KOPT-K1 (cell line): ENCODE results near the gene SORCS1.

Experiments used
- H3K27ac ChIP-seq: fragments of 200-600 bp; sonication (generic); 2 replicates; pipeline ENCODE4 v1.5.1; 2016; ENCODE audit warnings: antibody characterized with exemption, mild to moderate bottlenecking, low read depth, low read length; ENCODE audit not compliant: poor library complexity, severe bottlenecking
- H3K36me3 ChIP-seq: fragments of 200-600 bp; sonication (generic); 2 replicates; pipeline ENCODE4 v1.5.1; 2017; ENCODE audit warnings: antibody characterized with exemption, mild to moderate bottlenecking, low read length, moderate library complexity; ENCODE audit not compliant: insufficient read depth
- H3K9me3 ChIP-seq: fragments of 200-600 bp; sonication (generic); 2 replicates; pipeline ENCODE4 v1.5.1; 2017; ENCODE audit warnings: antibody characterized with exemption, low read length, mild to moderate bottlenecking; ENCODE audit not compliant: insufficient read depth, poor library complexity, severe bottlenecking

The SORCS1 gene

GRCh38 chr10:107163881-107164861 is at the start of gene SORCS1:
SORCS1 (minus strand) TSS chr10:107164706.
- Histone ChIP-seq H3K9me3 (no peaks in the 10 kb centered on the region), H3K36me3 (no peaks in the 10 kb centered on the region), H3K27ac (no peak within 1 kb of the TSS)

DNA sequence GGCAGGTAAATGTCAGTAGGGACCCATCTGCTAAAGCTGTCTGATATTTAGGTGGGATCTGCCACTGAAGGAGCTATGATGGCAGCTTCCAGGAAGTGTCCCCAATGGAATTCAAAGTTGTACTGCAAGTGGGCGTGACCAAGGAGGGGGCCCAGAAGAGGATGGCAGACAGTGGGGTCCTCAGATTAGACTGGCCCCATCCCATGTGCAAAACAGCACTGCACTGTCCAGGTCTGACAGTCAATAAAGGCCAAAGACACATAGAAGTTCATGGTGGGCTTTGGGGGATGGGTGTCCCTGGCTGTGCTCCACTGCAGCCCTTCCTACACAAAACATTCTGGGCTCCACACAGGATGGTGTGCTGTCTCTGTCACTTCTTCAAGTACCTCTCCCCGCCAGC is 49.8 kb upstream of the SORCS1 start:
- H3K9me3 ChIP-seq, result no peaks in the 10 kb centered on the region
- H3K36me3 ChIP-seq, result no peaks in the 10 kb centered on the region
- H3K27ac ChIP-seq, result no peak overlapping the region

DNA sequence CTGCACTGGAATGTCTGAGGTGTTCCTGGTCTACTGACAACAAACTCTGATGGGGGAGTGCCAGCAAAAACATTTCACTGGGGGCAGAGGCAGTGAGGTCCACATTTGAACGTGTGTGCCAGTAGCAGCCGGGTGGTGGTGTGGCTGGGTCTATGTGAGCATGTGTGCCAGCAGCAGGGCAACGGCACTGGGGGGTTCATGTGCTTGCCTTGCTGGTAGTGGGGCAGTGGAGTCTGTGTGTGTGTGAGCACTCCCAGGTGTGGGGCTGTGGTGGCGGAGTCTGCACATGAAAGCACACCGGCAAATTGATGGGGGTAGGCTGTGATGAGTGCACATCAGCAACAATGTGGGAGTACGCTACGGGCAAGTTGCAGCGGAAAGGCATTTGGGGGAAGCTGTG is 49.4 kb upstream of the SORCS1 start:
- H3K36me3 ChIP-seq, result no peaks in the 10 kb centered on the region
- no peak overlapping the region for H3K27ac ChIP-seq
- H3K9me3 ChIP-seq, result no peaks in the 10 kb centered on the region

GRCh38 chr10:107206833-107207232 is 42.3 kb upstream of the SORCS1 start:
- H3K36me3 ChIP-seq, result no peaks in the 10 kb centered on the region
- no peak overlapping the region for H3K27ac ChIP-seq
- no peaks in the 10 kb centered on the region for H3K9me3 ChIP-seq

DNA sequence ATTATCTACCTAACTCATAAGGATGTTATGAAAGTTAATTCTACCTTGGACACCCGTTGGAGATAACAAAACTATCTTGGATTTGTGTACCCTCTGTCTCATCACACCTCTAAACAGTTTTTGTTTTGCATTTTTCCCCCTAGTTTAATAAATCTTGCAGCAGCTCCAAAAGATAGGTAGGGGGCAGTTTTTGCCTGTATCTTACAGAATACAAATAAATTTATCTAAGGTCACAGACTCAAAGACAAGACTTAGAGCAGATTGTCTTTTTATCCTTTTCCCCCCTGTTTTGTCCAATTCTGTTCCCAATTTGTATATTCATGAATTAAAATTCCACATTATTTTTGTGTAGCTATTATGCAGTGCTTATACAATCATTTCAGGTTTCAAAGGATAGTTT is 5.0 kb upstream of the SORCS1 start:
- Histone ChIP-seq H3K27ac (no peak overlapping the region), H3K36me3 (no peaks in the 10 kb centered on the region), H3K9me3 (no peaks in the 10 kb centered on the region)

- Histone ChIP-seq H3K27ac (no peak overlapping the region), H3K36me3 (no peaks in the 10 kb centered on the region), H3K9me3 (no peaks in the 10 kb centered on the region)
These were observed 4.2 kb upstream of the SORCS1 start for GRCh38 chr10:107168738-107169137.

GRCh38 chr10:107166403-107166802 is 1.9 kb upstream of the SORCS1 start:
- Histone ChIP-seq H3K27ac (no peak overlapping the region), H3K36me3 (no peaks in the 10 kb centered on the region), H3K9me3 (no peaks in the 10 kb centered on the region)

DNA sequence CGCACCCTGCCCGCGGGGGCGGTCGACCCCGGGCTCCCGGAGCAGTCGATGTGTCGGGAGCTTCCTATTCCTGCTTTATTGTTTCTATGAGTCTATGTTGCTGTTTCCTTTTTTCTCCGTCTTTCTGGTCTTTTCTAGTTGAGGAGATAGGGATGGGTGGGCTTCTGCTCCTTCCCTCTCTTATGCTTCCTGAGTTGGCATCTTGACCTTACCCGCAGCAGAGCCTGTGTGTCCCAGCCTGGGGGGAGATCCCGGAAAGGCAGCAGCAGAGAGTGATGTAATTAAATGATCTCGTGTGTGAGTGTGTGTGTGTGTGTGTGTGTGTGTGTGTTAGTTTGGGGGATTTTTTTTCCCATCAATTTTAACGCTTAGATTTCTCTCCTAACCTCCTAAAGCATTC is 486 bp upstream of the SORCS1 start:
- no peaks in the 10 kb centered on the region for H3K9me3 ChIP-seq
- no peaks in the 10 kb centered on the region for H3K36me3 ChIP-seq
- no peak overlapping the region for H3K27ac ChIP-seq

GRCh38 chr10:107163076-107163855 is 1.2 kb downstream of the SORCS1 start:
- Histone ChIP-seq H3K36me3 (no peaks in the 10 kb centered on the region), H3K27ac (no peak overlapping the region), H3K9me3 (no peaks in the 10 kb centered on the region)

DNA sequence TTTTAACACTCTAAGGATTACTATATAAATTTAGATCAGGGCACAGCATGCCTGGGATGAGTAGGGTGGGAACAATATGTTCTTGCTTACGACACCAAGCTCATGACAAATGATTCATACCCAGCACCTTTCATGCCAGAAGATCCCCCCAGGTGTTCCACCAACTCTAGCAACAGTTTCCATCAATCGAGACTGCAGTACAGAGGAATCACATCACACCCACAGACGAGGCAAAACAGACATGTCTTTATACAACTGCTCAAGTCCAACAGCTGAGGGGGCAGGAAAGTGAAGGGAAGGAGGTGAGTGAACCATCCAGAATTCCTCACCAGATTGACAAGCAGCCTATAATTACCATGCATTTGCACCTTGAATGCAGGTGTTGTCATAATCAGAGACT is 3.6 kb downstream of the SORCS1 start:
- no peaks in the 10 kb centered on the region for H3K9me3 ChIP-seq
- H3K27ac ChIP-seq, result no peak overlapping the region
- H3K36me3 ChIP-seq, result no peaks in the 10 kb centered on the region

DNA sequence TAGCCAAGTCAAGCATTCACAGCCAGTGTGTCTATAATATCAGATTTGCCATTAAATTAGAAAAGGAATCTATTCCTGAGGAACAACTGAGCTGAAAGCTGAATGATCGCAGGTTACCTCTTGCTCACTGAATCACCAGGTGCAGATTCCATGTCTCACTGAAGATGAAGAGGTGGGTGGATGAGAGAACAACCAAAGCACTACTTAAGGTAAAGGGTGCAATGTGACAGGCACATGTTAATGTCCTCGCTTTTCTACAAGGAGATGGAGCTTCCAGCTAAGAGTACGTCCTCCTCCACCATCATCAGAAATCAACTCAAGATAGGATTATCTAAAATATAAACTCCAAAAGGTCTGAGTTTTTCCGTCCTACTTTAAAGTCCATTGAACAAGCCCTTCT is 4.6 kb downstream of the SORCS1 start:
- Histone ChIP-seq H3K9me3 (no peaks in the 10 kb centered on the region), H3K36me3 (no peaks in the 10 kb centered on the region), H3K27ac (no peak overlapping the region)

DNA sequence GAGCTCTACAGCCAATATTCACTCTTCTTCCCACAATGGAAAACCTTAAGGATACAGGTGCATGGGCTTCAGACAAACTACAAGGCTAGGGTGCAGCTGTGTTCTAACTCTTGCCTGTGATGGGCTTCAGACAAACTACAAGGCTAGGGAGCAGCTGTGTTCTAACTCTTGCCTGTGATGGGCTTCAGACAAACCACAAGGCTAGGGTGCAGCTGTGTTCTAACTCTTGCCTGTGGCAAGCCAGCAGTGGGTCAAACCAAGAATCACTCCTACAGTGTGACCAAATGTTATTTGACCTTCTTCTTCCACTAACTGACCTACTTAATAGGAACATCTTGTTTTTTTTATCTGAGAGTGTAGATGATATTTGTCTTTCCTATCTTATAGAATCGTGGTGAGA is 7.4 kb downstream of the SORCS1 start:
- Histone ChIP-seq H3K36me3 (no peaks in the 10 kb centered on the region), H3K9me3 (peaks cover 5% of the 10 kb centered on the region), H3K27ac (no peak overlapping the region)

DNA sequence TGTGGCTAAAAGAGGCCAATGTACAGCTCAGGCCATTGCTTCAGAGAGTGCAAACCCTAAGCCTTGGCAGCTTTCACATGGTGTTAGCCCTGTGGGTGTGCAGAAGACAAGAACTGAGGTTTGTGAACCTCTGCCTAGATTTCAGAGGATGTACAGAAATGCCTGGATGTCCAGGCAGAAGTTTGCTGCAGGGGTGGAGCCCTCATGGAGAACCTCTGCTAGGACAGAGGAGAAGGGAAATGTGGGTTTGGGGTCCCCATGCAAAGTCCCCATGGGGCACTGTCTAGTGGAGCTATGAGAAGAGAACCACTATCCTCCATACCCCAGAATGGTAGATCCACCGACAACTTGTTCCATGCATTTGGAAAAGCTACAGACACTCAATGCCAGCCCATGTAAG is 12.4 kb downstream of the SORCS1 start:
- no peaks in the 10 kb centered on the region for H3K36me3 ChIP-seq
- peaks cover 8% of the 10 kb centered on the region for H3K9me3 ChIP-seq
- no peak overlapping the region for H3K27ac ChIP-seq

- Histone ChIP-seq H3K36me3 (no peaks in the 10 kb centered on the region), H3K9me3 (peaks cover 8% of the 10 kb centered on the region), H3K27ac (no peak overlapping the region)
These were observed 15.6 kb downstream of the SORCS1 start for GRCh38 chr10:107148906-107149305.

GRCh38 chr10:107144490-107144889 is 20.0 kb downstream of the SORCS1 start:
- no peaks in the 10 kb centered on the region for H3K36me3 ChIP-seq
- H3K9me3 ChIP-seq, result no peaks in the 10 kb centered on the region
- H3K27ac ChIP-seq, result no peak overlapping the region
